Calu3 (cell line): ENCODE measurements around the gene SLC25A15. TPM values are rescaled to one million over a fixed set of nuclear protein-coding genes. Genes with fewer than 3 reads are reported as not detected.

Experiments
- BruUV-seq: library from RNA; stranded (reverse); fragments of 400-500 nt; replicated peaks from 2 replicates; lab custom pipeline; 2021; lab: Mats Ljungman, UMichigan
- CTCF ChIA-PET: fragments of 300-600 bp; sonication (Branson Sonifier 250); formaldehyde crosslinking; loops from one replicate; lab custom pipeline; 2022; ENCODE audit warnings: antibody characterized with exemption; lab: Charles Lee
- DNase-seq: peaks from one replicate; pipeline ENCODE4 v3.0.0; 2022
- H3K27ac Mint-ChIP-seq: one replicate; pipeline ENCODE4 v1.8.0; 2022; ENCODE audit warnings: mixed read lengths; ENCODE audit not compliant: unreplicated experiment
- H3K27me3 Mint-ChIP-seq: one replicate; pipeline ENCODE4 v1.8.0; 2022; ENCODE audit warnings: mixed read lengths; ENCODE audit not compliant: unreplicated experiment
- H3K36me3 Mint-ChIP-seq: one replicate; pipeline ENCODE4 v1.8.0; 2022; ENCODE audit warnings: mild to moderate bottlenecking, moderate library complexity, mixed read lengths; ENCODE audit not compliant: insufficient read depth, unreplicated experiment
- H3K4me1 Mint-ChIP-seq: one replicate; pipeline ENCODE4 v1.8.0; 2022; ENCODE audit warnings: mild to moderate bottlenecking, low read depth, mixed read lengths; ENCODE audit not compliant: unreplicated experiment
- H3K4me3 Mint-ChIP-seq: one replicate; pipeline ENCODE4 v1.8.0; 2022; ENCODE audit warnings: mild to moderate bottlenecking, low read depth, moderate library complexity, mixed read lengths; ENCODE audit not compliant: unreplicated experiment
- H3K9me3 Mint-ChIP-seq: one replicate; pipeline ENCODE4 v1.8.0; 2022; ENCODE audit warnings: low read depth, mixed read lengths; ENCODE audit not compliant: unreplicated experiment
- CTCF ChIP-seq: fragments of 200-600 bp; IDR thresholded peaks from one replicate; pipeline ENCODE4 v1.8.0; 2022; ENCODE audit warnings: antibody characterized with exemption; ENCODE audit not compliant: unreplicated experiment
- intact Hi-C: fragments of 100-400 bp; cut with micrococcal nuclease; formaldehyde crosslinking; loops from one replicate; pipeline ENCODE4 v1.10.0; 2022; ENCODE audit not compliant: unreplicated experiment
- total RNA-seq: library from RNA; stranded (reverse); gene quantifications from 2 replicates; pipeline ENCODE4 v1.2.3, GENCODE V29; 2022

Gene SLC25A15
- total RNA-seq, 1 experiment from 2014 or later = 18.3 TPM

GRCh38 chr13:40812102-40812501 lies 22.7 kb downstream of the SLC25A15 start:
- Mint-ChIP-seq H3K9me3 (no peaks in the 10 kb centered on the region), H3K27ac (no peak overlapping the region), H3K27me3 (no peaks in the 10 kb centered on the region), H3K4me3 (no peak overlapping the region), H3K4me1 (no peaks in the 10 kb centered on the region), H3K36me3 (peaks cover 3% of the 10 kb centered on the region)
- intact Hi-C loops = no loop called here
- no TSS peak for BruUV-seq
- DNase-seq = no peak
- no peak for TF ChIP-seq CTCF
- CTCF ChIA-PET = no interaction called here

- CTCF ChIA-PET = no interaction called here
- H3K4me3 Mint-ChIP-seq = no peak overlapping the region
- no peak for DNase-seq
- H3K4me1 Mint-ChIP-seq = no peaks in the 10 kb centered on the region
- H3K27me3 Mint-ChIP-seq = no peaks in the 10 kb centered on the region
- H3K36me3 Mint-ChIP-seq = no peaks in the 10 kb centered on the region
- no peak for TF ChIP-seq CTCF
- H3K27ac Mint-ChIP-seq = no peak overlapping the region
- intact Hi-C loops = no loop called here
- no TSS peak for BruUV-seq
- no peaks in the 10 kb centered on the region for H3K9me3 Mint-ChIP-seq
Measured at GRCh38 chr13:40812724-40813445, 23.5 kb downstream of the SLC25A15 start.

GRCh38 chr13:40813667-40814454 lies 24.4 kb downstream of the SLC25A15 start:
- Mint-ChIP-seq H3K4me3 (no peak overlapping the region), H3K36me3 (no peaks in the 10 kb centered on the region), H3K27me3 (no peaks in the 10 kb centered on the region), H3K9me3 (no peaks in the 10 kb centered on the region), H3K27ac (no peak overlapping the region), H3K4me1 (no peaks in the 10 kb centered on the region)
- no peak for DNase-seq
- CTCF ChIA-PET = no interaction called here
- no TSS peak for BruUV-seq
- TF ChIP-seq CTCF = no peak
- intact Hi-C loops = no loop called here

- intact Hi-C loops = no loop called here
- Mint-ChIP-seq H3K27me3 (no peaks in the 10 kb centered on the region), H3K4me1 (no peaks in the 10 kb centered on the region), H3K36me3 (no peaks in the 10 kb centered on the region), H3K27ac (no peak overlapping the region), H3K9me3 (no peaks in the 10 kb centered on the region), H3K4me3 (no peak overlapping the region)
- CTCF ChIA-PET = no interaction called here
- no peak for TF ChIP-seq CTCF
- no TSS peak for BruUV-seq
- DNase-seq = no peak
Measured at GRCh38 chr13:40814803-40815202, 25.4 kb downstream of the SLC25A15 start.
